HG03520 (cell line): ENCODE data around the gene ECHDC1.

ENCODE experiments used
- ATAC-seq: cut with Tn5 transposase; IDR thresholded peaks from one replicate; pipeline ENCODE4 v1.9.1; 2021; ENCODE audit warnings: mild to moderate bottlenecking, moderate library complexity; ENCODE audit not compliant: unreplicated experiment

ECHDC1 gene

DNA sequence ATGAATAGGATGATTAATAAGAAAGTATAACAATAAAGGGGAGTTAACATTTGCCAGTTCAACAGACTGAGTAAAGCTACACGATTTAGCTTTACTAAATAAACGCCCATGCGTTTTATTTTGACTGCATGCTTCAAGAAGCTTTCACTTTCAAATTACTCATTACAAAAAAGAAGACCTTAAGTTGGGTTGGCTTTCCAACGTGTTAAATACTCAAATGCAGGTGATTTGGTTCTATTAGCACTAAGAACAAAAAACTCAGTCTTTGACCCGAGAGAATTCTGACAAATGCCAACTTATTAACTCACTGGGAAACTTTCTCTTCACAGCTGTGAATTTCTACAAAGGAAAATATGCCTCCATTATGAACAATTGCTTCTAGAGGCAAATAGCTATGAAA lies 51.9 kb downstream of the ECHDC1 start:
- ATAC-seq = peak; percentile 78

DNA sequence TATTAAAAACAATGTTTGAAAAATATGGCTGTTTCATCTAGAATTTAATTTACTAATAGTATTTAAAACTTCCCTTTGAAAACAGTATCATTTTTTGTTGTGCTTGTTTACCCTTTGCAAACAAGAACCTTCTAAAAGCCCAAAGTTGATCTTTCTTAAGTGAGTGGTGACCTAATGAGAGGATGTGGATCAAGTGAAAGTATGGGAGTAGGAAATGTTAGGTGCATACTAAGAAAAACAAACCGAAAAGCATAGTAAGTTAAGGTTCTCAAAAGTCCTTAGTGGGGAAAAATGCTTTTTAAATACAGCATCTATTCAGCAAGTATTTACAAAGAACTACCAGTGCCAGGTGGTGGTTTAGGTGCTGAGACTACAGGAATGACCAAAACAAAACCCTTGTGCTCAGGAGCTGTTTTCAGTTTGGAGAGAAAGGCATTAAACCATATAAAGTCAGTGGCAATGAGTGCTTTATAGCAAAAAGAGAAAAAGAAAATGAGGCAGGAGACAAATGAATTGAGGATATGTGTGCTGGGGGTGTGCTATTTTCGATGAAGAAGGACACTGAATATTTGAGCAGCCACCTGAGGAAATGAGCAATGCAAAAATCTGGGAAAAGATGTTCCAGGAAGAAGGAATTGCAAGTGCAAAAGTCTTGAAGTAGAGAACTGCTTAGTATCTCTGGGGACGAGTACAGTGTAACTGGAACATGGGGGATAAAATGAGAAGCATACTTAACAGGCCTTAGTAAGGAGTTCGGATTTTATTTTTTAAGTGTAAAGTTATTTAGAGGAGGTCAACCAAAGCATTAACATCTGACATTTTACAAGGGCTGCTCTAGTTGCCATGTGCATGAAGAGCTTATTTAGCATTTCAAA lies 52.8 kb downstream of the ECHDC1 start:
- peak; percentile 28 for ATAC-seq

DNA sequence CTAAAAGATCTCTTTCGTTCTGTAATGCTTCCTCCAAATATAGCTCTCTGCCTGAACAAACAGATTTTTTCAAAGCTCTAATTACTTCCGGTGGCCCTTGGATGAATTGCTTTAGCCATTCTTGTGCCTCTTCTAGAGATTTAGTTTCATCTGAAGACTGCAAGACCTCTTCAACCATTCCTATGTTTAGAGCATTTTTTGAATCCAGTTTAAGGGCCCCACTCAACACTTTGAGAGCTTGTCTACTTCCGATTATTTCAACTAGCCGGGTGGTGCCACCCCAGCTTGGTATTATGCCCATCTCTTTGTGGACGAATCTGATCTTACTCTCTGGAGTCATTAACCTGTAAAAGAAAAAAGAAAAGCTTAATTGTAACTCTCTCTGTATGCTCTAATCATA lies 53.5 kb downstream of the ECHDC1 start:
- no peak for ATAC-seq

DNA sequence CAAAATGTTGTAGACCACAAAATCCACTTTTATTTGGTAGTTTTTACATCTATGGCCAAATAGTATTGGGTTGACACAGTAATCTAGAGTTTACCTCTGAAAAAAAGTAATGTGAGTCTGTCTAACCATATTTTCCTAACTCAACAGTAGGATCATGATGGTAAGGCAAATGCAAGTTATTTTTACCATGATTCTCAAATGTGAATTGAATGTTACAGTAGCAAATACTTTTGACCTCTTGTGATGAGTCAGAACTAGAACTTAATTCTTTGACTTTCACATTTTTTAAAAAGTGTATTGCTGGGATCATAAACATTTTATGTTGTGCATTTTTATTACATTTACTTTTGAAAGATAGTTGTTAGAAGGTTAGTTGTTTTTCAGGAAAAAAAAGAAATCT lies 54.7 kb downstream of the ECHDC1 start:
- ATAC-seq = no peak

DNA sequence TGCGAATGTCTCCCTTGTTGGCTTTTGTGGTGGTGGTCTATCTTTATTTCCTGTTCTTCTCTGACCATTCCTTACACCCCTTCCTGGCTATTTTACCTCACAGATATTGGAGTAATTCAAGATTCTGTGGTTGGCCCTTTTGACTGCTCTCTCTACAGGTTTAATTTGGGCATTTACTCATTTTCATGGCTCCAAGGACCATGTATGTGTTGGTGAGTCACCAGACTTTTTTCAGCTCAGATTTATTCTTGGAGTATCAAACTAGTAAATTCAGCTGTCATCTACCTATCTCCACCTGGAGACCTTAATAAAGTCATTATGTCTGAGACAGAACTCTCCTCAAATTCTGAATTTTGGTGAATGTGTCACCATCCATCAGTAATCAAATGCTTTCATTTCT lies 61.2 kb downstream of the ECHDC1 start:
- no peak for ATAC-seq

DNA sequence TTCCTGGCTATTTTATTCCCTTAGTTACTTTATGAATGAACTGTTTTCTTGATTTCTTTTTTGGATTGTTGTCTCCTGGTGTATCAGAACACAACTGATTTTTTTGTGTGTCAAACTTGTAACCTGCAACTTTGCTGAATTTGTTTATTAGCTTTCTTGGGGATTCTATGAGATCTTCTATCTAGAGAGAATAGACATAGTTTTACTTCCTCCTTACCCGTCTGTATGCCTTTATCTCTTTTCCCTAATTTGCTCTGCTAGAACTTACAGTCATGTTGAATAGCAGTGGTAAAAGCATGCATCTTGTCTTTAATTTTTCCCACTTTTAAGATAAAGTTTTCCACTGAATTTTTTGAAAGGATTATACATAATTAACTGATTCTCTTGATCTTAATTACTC lies 63.6 kb downstream of the ECHDC1 start:
- ATAC-seq = no peak

DNA sequence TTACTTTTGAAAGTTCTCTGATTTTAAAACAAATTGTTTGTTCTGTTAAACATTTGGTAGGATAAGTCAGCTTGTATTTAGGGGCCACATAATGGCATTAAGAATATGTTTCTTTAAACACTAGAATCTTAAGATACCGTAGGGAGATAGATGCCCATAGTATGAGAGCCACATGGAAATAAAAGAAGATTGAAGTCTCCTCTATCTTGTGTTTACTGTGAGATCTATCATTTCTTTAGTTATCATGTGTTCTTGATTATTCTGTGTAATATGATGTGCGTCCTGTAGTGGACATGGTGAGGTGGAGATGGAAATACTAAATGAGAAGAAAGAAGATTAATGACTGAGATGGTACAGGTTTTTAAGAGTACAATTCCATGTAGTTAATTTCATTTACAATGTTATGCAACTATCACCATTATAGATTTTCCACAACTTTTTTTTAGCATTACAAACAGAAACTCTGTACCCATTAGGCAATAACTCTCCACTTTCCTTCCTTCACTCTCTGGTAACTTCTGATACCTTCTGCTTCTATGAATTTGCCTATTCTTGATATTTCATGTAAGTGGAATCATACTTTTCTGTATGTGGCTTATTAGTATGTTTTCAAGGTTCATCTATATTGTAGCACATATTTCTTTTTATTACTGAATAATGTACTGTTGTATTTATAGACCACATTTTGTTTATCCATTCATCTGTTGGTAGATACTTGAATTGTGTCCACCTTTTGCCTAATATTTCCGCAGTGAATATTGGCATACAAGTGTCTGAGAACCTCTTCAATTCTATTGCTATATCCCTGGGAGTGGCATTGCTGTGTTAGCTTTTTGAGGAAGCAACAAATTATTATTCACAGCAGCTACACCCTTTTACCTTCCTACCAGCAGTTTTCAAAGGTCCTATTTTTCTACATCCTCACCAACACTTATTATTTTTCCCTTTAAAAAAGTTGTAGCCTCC lies 65.2 kb downstream of the ECHDC1 start:
- ATAC-seq = no peak

DNA sequence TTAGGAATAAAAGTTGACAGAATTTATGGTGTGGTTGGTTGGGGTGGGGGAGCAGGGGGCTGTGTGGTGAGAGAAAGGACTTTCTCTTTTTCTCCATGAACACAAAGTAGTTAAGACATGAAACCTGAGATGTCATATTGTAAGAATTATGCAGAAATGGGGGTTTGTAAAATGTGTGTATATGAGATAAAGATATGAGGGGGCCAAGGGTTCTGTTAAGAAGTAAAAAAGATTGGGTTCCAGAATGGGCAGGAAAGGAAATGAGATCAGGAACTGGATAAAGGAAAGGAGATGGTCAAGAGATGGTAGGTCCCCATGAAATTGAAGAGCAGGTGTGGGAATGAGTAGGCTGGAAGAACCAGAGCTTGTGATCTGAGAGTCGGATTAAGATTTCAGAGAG lies 67.1 kb downstream of the ECHDC1 start:
- no peak for ATAC-seq

DNA sequence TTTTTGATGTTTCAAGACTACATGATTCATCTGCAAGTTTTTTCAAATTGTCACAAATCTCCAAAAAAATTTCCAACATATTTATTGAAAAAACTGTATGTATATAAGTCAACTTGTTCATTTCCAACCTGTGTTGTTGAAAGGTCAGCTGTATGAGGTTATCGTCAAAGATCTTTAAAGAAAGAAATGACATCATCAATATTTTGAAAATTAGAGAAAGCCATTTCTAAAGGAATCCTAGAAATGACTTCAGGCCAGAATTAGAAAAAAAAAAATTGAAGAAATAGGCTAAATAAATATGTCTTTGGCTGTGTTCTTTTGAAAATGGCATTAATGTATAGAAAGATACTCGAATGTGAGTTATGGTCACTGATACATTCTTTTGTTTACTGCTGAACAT lies 69.9 kb downstream of the ECHDC1 start:
- no peak for ATAC-seq

DNA sequence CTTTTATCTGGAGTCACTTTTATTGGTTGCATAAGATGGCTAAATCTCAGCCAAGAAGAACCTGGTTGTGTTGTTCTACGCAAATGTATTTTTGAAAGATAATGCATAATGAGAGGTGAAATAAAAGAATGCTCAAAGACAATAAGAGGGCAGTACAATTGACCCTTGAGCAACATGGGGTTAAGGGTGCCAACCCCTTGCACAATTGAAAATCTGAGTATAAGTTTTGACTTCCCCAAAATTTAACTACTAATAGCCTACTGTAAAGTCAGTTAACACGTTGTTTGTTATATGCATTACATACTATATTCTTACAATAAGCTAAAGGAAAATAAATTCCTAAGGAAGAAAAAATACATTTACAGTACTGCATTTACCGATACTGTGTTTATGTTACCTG lies 70.8 kb downstream of the ECHDC1 start:
- ATAC-seq = no peak

DNA sequence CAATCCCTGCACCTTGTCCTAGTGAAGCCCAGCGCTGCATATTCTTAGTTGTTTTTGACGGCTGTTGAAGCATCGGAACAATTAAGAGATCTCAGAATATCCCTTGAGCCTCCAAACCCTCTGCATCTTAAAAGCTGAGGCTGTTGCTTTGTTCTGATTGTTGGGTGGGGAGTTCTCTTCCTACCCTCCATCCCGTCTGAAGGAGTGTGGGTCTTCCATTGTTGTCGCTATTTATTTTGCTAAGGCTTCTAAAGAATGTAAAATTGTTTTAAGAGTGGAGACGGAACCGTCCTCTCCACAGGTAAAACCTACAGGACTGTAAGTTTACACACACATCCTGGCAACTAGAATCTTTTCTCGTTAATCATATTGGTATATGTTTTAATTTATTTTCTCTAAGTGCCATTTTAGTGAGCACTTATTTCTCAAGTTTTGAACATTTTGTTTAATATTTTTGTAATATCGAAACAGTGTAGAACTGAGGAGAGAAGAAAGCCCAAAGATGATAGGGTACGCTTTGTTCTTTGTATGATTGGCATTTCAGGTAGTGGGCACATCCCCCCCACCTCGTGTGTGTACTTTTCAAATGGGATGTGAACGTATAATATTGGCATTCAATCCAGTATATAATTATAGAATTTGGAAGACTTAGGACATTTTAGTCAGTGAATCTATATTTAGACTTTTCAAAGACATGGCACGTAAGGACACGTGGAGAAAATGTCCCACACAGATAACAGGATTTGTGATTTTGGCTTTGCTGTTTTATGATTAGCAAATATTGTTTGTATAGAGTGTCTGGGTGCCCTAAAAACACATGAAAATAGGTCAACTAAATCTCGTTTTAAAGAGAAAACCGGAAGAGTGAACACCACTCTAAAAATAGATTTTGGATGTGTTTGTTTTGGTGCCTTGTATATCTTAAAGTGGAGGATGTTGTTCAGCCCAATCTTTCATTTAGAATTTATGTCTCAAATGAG lies 75.5 kb downstream of the ECHDC1 start:
- peak; percentile 3 for ATAC-seq

DNA sequence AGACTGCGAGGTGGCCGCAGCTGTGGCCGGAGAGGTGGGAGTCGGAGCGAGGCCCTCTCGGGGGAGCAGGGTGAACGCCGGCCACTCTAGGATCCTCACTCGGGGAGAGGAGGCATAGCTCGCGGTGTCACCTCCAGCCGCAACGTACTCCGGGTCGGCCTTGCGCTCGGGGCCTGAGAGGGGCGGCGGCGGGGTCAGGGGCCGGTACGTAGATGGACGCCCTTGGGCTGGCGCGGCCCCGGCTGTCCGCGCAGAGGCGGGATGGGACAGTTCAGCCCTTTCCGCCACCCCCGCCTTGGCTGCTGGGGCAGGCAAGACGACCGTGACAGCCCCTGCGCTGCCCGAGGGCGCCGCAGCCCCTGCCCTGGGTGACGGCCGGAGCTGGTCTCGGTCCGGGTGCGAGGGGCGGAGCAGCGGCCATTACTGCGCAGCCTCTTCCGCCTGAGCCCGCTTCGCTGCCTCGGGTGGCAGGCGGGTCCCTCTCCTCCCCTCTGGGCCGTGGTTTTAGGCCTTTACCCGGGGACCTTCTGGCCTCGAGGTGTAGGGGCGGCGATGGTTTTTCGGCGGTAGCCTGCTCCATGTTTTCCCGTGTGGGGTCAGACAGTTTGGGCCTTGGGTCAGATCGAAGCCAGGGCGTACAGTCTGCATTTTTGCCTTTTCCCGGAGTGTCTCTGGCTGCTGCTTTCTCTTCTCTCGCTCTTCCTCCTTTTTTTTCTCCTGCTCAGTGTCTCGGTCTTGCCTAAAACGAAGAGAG lies 76.3 kb downstream of the ECHDC1 start:
- ATAC-seq = peak; percentile 65

DNA sequence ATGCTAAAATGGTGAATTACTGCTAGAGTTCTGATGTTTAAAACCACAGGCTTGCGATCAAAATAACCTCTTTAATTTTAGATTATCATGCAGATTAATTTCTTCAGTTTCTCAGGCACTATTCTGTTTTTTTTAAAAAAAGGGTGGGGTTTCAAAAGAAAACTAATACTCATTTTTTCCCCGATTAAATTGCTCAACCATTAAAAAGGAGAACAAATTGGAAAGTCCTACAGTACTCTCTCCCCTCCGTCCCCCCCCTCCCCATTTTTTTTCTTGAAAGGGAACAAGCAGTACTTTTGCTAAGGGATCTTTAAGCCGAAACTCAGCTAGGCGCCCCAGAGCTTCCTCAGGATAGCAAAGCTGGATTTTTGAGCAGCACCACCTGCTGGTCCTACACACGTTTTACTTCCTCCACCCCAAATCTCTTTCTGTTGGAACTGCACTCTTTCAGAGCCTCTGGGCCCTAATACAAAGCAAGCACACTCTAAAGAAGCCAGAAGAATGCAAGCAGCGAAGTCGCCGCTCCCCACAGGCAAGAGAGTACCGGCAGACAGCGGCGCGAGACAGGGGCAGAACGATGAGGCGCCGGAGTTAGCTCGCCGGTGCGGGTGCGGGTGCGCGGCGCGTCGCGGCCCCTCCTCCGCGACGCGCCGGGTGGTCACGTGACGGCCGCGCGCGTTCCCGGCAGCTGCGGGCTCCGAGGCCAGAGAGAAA lies 77.1 kb downstream of the ECHDC1 start, which contains the start of gene RNF146:
TSS of gene RNF146 (plus strand) at position 687 of the 714 bp plus-strand sequence. CDS start 13,475 bp downstream, outside the sequence.
- ATAC-seq = peak; percentile 77

DNA sequence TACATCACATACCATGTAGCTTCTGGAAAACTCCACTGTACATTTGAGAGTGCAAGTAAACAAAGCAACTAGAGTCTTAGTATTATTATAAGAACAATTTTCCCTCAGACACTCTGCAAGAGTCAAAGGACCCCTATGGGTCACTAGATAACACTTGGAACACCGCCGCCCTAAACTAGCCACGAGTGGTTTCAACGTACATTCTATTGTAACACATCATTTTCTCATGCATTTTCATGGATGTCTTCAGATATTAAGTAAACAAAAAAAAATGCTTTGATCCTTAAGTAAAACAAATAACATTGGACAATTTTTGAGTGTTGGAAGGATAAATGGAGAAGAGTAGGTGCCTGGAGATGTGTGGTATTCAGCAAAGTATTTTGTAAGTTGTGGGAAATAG lies 79.9 kb downstream of the ECHDC1 start:
- no peak for ATAC-seq

DNA sequence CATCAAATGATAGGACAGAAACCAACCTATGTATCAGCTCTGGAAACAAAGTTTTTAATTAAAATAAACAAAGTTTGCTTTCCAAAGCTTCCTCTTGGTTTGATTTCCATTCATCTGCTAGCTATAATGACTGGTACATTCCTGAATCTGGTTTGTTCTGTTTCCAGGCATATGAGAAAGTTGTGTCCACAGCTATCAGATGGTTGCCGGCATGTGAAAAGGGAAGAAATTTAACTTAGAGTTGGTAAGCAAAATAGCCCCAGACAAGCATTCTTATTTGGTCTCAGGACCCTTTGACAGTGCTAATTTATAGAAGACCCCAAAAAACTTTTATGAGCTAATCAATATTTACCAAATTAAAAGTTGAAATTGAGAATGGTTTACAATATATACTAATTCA lies 80.5 kb downstream of the ECHDC1 start:
- ATAC-seq = no peak

DNA sequence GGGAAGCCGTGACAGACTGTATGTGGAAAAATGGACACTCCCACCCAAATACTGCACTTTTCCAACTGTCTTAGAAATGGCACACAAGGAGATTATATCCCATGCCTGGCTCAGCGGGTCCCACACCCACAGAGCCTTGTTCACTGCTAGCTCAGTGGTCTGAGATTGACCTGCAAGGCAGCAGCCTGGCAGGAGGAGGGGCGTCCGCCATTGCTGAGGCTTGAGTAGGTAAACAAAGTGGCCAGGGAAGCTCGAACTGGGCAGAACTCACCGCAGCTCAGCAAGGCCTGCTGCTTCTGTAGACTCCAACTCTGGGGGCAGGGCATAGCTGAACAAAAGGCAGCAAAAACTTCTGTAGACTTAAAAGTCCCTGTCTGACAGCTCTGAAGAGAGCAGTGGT lies 88.1 kb downstream of the ECHDC1 start:
- ATAC-seq = no peak

DNA sequence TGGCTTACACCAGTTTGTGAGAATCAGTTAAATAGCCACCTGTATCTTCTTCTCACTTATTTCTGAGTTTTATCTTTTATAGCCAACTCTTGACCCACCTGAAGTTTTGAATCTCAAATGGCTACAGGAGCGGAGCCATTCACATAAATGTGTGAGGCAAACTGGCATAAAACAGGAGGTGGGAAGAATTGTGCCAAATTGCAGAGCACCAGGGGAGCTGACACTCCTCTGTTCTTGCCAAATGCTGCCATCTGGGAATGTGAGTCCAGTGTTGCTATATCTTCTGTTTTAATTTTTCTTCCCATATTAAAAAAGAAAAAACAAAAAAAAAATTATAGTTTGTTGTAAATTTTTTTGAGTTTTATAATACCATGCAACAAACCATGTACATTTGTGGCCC lies 93.8 kb downstream of the ECHDC1 start:
- ATAC-seq = no peak

DNA sequence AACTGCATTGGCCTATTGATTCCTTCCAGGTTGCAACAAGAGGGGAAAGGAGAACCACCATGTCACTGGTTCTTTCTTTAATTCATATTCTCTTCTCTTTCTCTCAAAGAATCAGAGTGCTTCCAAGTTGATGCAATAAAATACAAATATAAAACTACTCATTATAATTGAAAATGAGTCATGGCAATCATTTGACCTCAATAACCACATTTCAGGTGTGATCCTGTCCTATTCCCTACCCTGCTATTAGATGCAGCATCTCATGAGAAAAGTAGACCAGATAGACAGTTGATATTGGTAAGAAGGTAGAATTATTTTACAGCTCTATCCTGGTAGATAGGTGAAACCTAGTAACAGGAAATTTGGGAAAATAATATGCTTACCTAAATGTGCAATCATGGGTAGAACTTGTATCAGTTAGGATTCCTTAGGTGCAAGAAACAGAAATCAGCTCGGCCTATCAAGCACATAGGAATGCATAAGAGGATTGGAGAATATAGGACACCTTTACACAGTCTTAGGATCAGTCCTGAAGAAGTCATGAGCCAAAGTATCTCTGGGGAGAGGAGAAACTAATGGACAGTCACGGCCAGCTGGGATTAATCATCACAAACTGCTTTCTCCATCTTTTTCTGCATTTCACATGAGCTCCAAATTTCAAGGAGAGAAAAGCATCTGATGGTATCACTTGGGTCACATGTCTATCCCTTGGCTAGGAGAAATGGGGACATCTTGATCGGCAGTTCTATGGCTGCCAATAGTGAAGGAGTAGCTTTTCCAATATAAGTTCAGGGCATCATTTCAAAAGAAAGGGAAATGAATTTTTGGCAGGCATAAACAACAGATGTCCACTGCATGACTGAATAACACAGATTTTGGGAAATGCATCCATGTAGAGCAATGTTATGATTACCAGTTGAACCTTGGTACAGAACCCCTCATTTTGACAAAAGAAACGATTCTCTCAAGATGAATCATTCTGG lies 96.0 kb downstream of the ECHDC1 start:
- no peak for ATAC-seq
